GM19467 (cell line): ENCODE results near the gene RGP1.

Experiments used
- ATAC-seq: cut with Tn5 transposase; IDR thresholded peaks from one replicate; pipeline ENCODE4 v1.9.1; 2021; ENCODE audit warnings: mild to moderate bottlenecking, moderate library complexity; ENCODE audit not compliant: unreplicated experiment

Gene RGP1

DNA sequence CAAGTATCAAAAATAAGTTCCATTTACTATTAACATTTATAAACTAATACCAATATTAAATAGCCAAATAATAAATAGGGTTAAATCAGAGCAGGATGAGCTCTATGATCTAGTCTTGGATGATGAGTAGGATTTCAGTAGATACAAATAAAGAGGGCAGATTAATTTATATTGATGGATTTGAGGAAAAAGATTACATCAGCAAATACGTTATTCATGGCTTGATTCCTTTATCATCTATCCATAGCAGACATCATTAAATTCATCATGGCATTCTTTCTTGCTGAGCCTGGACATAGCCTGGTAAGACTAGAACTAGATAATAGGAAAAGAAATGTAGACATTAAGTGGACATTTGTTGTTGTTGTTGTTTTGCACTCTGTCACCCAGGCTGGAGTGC is 18.4 kb downstream of the RGP1 start:
- ATAC-seq: no peak

DNA sequence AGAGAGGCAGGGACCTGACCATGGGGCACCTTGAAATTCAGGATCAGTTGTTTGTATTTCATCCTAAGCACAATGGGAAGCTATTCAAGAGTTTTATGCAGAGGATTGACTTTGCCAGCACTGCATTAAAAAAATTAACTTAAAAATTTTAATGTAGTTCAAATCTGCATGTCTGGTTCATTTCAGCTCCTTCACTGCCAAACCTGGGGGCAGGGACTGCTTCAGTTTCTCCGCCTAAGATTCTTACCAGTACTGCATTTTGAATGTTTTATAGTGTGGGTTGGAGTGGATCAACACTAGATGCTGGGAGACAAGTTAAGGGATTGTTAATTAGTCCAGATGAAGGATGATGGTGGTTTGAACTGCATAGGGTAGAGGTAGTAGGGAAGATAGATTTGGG is 20.7 kb downstream of the RGP1 start:
- no peak for ATAC-seq

GRCh38 chr9:35771075-35771433 is 22.0 kb downstream of the RGP1 start:
- no peak for ATAC-seq

DNA sequence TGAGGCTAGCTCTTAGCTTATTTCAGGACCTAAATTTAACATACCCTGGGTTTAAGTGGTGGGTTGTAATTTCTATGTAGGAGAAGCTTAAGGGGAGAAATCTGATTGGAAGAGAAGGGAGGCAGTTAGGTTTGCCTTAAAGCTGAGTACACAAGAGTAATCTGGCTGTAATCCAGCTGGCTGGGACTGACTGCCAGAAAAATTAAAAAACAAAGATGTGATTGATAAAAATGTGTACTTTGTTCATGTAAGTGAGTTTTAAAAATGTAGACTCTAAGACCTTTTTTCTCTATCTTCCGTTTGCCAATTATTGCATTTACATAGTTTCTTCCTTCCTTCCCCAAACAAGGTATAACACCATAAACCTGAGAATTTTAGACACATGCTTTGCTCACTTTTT is 22.4 kb downstream of the RGP1 start:
- no peak for ATAC-seq

DNA sequence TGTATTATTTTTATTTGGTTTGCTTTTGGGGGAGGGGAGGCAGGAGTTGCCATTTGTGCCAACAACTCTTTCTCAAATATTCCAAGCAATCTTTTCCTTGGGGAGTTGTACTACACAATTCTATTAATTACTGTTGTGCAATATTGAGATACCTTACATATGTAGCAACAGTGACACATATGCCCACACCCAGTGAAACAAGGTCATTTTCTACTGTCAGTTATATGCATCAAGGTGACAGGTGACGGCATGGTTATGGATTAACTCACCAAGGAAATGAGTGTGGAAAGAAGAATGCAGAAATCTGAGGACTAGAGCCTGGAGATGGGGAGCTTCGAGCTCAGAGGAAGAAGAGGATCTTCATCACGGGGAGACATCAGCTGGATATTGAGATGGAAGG is 22.9 kb downstream of the RGP1 start:
- no peak for ATAC-seq

- ATAC-seq: no peak
Observed at GRCh38 chr9:35774907-35775635, 26.0 kb downstream of the RGP1 start.

DNA sequence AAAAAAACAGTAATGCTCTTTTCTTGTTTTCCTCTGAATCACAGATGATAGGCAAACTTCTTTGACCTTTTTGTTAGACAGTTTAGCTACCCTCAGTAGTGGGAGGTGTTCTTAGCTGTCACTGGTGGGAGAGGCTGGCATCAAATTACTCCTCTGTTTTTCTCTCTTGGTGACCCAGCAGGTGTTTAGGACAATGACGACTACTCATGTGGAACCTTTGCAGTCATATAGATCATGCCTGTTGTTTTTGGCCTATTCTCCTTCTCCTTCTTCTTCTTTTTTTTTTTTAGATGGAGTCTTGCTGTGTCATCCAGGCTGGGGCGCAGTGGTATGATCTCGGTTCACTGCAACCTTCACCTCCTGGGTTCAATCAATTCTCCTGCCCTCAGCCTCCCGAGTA is 26.9 kb downstream of the RGP1 start:
- ATAC-seq: no peak

DNA sequence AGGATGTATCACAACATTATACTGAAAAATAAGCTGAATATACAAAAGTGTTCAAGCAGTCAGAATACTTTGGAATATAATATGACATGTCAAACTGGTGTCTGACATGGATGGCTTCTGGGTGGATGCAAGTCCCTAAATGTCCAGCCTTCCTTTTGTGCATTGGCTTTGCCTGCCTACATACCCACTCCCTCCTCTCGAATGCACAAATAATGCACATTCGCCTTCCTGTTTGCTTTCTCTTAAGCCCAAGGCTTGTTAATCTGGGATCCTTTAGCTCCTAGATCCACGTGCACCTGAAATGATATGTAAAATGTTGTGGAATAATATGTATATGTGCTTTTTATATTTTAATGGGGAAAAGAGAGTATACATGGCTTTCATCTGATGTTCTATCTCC is 29.4 kb downstream of the RGP1 start:
- no peak for ATAC-seq

DNA sequence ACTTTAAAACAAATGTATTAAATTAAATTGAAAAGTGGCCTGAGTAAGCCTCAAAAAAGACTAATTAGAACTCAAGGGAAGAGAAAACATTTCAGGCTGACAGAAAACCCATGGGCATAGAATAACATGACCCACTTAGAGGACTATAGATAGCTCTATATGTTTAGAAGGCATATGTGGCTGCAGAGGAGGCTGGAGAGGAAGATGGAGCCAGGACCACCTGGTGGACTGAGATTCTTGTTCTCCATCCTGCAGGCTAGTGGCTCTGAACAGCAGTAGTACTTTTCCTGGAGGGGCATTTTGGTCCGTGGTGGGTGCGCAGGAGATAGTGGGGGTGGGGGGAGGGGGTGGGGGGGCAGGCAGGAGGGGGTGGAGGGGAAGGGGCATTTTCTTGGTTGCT is 32.0 kb downstream of the RGP1 start:
- ATAC-seq: no peak

GRCh38 chr9:35783418-35783817 is 34.3 kb downstream of the RGP1 start:
- ATAC-seq: no peak

DNA sequence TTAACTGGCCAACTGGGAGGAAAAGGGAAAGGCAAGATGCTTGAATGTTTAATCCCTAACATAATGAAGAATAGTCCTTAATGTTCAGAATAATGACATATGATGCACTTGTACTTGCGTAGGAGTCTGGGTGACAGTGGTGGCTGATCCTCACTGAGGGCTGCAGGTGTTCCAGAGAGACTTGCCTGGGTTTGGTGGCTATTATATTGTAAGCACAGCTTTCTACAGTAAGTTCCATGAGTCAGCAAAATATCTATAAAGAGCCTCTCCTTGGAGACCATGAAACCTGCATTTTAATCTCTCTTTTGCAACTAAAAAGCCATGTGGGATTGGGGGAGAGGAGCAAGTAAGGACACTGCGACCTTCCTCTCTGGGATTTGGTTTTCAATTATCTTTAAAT is 40.5 kb downstream of the RGP1 start:
- no peak for ATAC-seq

GRCh38 chr9:35790025-35790384 is 40.9 kb downstream of the RGP1 start:
- ATAC-seq: no peak

DNA sequence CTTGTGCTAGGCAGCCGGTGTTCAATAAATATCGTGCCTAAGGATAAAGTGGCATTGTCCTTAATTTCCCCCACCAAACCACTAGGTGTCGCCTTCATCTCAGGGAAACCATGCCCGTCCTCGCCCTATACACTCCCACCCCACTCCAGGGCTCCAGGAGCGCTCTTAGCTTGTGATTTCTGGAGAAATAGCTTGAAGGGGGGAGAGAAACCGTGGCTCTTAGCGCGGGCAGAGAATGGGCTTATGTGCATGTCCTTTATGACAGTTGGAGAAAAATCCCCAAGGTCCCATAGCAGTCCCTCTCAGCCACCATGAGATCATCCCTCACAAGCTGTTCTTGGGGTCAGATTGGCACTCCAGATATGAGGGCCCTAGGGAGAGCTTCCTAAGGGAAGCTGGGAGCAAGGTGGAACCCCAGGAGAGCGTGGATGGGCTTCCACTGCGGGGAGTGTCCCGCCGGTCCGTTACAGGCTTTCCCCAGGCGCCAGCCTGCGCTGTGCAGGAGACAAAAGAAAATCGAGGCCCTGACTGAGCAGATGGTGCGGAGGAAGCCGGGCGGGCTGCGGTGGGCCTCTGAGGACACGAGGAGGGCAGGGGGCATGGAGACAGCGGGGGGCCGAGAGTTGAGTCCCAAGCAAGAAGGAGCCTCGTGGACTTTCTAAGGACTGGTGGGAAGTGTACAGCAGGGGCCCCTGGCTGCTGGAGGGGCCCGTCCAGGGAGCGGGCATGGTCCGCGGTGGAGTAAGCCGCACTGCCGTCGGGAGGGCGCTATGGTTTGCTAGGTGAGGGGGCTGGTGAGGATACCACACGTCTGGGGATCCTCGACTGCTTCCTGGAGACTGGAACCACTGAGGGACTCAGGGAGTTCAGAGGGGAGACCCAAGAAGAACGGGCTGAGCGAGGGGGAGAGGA is 41.6 kb downstream of the RGP1 start:
- ATAC-seq: no peak

DNA sequence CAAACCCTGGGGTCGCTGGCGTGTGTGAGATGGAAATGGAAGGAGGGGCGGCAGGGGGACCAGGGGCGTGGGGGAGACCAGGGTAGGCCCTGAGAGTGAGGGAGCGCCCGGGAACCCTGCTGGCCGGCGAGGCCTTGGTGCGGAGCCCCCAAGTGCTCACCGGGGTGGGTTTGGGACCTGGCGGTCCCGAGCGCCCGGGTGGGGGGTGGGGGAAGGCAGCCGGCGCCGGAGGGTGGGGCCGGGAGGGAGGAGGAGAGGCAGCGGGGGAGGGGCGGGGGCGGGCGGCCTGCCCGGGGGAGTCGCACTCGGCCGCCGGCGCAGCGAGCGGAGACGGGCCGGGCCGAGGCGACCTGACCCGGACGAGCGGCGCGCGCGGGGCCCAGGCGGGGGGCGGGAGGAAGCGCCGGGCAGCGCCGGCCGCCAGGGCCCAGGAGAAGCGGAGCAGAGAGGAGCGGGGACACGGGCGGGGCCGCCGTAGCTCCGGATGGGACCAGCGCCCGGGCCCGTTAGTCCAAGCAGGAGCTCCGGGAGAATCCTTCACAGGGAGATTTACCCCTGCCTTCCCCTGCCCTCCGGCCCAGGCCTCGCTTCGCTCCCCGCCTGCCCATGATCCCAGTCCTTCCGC is 42.3 kb downstream of the RGP1 start, which contains the start of gene NPR2:
NPR2 (plus strand) TSS at position 295 of the 625 bp plus-strand sequence. CDS start 818 bp downstream, outside the sequence.
- ATAC-seq: no peak

DNA sequence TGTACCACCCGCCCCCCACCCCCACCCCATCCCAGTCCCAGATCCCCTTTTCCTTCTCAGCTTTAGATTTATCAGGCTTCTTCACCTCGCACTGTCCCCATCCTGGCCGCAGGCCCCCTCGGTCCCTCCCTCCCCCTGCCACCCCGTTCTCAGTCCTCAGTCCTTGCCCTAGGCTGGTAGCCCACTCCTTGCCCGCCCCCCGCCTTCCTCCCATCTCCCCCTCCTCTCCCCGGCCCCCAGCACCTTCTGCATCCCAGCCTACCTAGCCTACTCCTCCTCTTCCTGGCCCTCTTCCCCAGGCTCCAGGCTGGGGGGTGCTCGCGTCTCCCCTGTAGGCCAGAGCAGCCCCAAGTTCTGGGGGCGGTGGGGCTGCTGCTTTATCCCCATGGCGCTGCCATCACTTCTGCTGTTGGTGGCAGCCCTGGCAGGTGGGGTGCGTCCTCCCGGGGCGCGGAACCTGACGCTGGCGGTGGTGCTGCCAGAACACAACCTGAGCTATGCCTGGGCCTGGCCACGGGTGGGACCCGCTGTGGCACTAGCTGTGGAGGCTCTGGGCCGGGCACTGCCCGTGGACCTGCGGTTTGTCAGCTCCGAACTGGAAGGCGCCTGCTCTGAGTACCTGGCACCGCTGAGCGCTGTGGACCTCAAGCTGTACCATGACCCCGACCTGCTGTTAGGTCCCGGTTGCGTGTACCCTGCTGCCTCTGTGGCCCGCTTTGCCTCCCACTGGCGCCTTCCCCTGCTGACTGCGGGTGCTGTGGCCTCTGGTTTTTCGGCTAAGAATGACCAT is 43.1 kb downstream of the RGP1 start:
- no peak for ATAC-seq

- ATAC-seq: no peak
Observed at GRCh38 chr9:35792826-35793225, 43.7 kb downstream of the RGP1 start.

DNA sequence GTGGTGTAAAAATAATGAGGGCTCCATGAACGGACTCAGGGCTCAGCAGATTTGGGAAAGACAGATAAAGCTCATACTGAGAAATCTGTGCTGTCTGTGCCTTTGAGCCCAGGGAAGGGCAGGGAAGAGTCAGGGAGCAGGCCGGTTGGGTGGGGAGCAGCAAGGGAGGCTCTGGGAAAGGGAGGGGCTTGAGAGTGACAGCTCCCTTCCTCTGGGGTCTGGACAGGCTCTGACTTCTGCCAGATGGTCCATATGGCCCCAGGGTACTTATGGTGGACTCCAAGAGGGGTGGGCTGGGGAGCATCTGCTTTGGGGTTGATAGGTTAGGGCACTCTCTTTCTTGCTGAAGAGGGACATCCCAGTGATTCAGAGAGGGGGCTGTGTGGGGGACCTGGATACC is 44.4 kb downstream of the RGP1 start:
- ATAC-seq: no peak

DNA sequence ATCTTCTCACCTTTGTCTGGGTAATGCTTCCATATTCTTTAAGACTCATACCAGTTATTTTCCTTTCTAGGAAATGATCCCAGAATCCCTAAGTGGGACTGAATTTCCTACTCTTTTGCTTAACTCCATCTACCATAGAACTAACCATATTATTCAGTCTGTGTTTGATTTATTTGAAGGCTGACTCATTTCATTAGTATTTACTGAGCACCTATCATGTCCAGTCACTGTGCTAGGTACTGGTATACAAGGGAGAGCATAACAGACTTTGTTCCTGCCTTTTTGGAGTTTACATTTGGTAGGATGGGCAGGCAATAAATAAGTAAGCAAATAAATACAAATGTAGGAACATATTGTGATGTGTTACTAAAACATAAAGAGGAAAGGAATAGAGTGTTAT is 46.6 kb downstream of the RGP1 start:
- no peak for ATAC-seq

DNA sequence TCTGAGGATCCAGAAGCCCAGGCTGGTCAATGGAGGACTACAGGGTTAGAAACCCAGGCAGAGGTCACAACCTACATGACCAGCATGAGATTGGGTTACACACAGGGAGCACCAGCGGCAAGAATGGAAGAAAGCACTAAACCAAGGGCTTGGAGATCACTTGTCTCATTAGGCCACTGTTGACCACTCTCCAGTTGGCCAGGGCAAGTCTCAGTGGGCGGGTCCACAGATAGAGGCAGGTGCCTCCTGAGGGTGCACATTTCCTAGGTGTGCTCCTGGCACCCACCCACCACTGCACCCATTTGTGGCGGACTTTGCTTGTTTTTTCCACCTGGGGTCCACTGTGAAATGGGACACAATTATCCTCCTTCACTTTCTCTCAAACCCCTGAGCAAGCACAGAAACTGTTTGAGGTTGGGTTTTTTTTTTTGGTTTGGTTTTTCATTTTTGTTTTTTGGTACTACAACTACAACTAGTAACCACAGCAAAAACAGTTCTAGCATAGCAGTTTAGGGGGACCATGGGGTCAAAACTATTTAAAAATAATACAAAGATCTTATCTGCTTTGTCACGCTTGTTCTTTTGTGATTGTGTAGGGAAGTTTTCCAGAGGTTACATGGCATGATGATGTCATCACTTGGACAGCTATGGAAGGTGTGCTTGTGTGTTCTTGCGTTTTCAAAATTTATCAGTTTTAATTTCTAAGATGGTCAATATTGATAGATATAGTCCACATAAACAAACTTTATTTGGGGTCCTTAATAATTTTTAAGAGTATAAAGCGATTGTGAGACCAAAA is 48.4 kb downstream of the RGP1 start:
- no peak for ATAC-seq

DNA sequence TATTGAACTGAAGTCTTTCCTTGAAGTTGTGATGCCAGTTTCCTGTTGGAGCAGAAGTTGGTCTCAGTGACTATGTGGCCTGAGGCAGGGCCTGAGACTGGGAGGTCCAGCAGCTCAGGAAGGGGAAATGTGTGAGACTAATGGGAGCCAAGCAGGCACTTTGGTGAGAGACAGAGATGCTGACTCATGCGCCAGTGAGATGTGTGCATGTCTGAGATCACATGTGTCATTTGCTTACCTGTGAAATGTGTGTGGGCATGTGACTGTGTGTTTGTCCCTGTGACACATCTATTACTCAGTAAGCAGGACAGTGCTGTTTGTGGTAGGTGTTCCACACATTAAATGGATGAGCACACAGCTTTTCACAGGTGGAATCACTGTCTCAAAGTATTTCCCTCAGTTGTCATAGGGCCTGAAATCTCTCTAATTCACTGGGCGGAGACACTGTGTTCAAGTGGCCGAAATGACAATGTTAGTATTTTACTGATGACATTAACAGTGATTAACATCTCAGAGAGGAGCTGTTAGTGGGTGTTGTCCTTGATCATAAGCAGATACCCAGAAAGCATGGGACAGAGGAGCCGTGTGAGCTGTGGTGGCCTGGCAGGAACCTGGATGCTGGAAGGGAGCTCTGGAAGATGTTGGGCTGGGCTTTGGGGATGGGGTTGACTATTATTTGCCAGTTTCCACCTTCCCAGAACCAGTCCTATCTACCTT is 49.7 kb downstream of the RGP1 start:
- no peak for ATAC-seq
